Measurements from ENCODE around the gene B4GALNT1.
"Not testable (repeated sequence)": the region's sequence is repeated elsewhere in the genome, so short reads cannot be mapped to it uniquely, and the experiment has no call there.

Gene B4GALNT1

DNA sequence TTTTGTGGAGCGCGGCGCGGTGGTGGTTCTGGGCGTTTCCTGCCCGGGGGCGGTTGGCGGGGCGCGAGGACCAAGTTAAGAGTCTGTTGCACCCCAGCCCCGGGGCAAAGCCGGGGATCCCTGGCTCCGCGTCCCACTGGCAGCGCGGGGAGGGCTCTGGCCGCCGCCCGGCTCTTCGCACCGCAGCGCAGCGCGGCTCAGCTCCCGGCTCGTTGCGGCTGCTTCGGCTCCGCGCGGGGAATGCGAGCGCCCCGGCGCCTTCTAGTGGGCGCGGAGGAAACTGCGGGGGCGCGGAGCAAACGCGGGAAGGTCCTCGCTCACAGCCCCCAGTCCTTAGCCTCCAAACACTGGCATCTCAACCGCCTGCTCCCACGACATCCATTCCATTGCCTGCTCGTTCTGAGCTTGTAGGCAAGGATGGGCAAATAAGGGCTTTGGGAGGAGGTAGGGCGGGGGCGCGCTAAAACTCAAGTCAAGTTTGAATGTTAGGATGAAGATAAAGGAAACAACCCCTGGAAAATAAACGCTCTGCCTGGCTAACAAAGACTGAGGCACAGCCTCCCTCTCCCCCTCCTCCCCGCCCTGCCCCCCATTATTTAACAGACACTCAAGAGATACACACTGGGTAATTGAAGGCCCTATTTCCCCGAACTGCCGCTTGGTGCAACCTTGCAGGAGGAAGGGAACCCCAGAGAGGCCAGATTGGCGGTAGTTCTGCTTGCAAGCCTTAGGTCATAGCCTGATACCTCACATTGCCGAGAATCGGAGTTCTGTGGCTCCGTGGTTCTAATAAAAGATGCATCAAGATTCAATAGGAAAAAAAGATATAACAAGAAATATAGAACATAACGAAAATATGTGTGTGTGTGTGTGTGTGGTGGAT, at the start of gene B4GALNT1:
Gene B4GALNT1 (minus strand): TSS at position 244 of the 883 bp plus-strand sequence. CDS start 1,069 bp downstream, outside the sequence.
- DNase-seq, result peak; percentile 70

DNA sequence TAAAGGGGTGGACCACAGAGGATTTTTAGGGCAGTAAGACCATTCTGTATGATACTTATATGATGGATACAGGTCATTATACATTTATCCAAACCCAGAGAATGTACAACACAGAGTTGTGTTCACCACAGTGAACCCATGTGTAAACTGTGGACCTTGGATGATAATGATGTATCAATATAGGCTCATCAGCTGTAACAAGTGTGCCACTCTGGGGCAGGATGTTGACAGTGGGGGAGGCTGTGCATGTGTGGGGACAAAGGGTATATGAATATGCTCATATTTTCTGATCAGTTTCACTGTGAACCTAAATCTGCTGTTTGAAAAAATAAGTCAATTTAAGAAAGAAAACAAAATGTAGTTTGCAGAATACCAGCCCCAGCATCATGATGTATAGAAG, 46.7 kb upstream of the B4GALNT1 start:
- DNase-seq, result no peak

DNA sequence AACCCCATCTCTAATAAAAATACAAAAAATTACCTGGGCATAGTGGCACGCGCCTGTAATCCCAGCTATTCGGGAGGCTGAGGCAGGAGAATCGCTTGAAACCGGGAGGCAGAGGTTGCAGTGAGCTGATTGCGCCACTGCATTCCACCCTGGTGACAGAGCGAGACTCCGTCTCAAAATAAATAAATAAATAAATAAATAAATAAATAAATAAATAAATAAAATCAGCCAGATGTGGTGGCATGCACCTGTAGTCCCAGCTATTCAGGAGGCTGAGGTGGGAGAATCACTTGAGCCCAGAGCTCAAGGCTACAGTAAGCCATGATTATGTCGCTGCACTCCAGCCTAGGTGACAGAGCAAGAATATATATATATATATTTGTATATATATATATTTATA, 44.9 kb upstream of the B4GALNT1 start:
- not testable (repeated sequence) for DNase-seq

DNA sequence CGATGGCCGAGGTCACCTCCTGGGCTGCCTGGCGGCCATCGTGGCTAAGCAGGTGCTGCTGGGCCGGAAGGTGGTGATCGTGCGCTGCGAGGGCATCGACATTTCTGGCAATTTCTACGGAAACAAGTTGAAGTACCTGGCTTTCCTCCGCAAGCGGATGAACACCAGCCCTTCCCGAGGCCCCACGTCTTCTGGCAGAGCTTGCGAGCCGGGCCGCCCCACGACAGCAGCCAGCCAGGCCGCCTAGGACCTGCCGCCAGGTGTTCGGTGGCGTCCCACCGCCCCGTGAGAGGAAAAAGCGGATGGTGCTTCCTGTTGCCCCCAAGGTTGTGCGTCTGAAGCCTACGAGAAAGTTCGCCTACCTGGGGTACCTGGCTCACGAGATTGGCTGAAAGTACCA, 41.7 kb upstream of the B4GALNT1 start:
- DNase-seq, result no peak

DNA sequence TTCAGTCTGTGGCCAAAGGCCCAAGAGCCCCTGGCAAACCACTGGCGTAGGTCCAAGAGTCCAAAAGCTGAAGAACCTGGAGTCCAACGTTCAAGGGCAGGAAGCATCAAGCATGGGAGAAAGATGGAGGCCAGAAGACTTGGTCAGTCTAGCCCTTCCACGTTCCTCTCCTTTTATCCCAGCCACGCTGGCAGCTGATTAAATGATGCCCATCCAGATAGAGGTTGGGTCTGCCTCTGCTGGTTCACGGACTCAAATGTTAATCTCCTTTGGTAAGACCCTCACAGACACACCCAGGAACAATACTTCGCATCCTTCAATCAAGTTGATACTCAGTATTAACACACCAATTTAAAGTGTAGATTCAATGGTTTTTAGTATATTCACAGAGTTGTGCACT, 39.8 kb upstream of the B4GALNT1 start:
- no peak for DNase-seq

DNA sequence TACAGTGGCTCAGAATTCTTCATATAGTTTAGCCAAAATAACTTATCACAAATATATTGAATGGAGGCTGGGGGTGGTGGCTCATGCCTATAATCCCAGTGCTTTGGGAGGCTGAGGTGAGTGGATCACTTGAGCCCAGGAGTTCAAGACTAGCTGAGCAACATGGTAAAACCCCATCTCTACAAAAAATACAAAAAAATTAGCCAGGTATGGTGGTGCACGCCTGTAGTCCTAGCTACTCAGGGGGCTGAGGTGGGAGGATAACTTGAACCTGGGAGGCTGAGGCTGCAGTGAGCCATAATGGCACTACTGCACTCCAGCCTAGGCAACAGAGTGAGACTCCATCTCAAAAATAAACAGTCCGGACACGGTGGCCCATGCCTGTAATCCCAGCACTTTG, 38.8 kb upstream of the B4GALNT1 start:
- not testable (repeated sequence) for DNase-seq

DNA sequence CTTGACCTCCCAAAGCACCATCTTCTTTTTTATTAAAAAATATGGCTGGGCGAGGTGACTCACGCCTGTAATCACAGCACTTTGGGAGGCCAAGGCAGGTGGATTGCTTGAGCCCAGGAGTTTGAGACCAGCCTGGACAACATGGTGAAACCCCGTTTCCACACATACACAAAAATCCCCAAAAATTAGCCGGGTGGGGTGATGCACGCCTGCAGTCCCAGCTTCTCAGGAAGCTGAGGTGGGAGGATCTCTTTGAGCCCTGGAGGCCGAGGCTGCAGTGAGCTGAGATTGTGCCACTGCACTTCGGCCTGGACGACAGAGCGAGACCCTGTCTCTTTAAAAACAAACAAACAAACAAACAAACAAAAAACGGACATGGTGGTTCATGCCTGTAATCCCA, 36.7 kb upstream of the B4GALNT1 start:
- DNase-seq, result not testable (repeated sequence)

DNA sequence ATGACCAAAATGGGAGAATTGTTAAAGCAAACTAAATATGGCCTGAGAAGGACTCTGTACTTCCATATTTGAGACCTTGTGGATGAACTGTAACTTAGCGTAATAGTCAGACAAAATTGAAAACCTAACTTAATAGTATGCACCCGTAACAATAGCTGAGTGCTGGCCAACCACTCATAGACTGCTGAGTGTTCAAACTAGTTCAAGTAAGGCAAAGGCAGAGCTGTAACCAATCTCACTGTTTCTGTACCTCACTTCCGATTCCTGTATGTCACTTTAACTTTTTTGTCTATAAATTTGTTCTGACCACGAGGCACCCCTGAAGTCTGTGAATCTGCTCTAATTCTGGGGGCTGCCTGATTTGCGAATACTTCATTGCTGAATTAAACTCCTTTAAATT, 33.9 kb upstream of the B4GALNT1 start:
- DNase-seq, result no peak

DNA sequence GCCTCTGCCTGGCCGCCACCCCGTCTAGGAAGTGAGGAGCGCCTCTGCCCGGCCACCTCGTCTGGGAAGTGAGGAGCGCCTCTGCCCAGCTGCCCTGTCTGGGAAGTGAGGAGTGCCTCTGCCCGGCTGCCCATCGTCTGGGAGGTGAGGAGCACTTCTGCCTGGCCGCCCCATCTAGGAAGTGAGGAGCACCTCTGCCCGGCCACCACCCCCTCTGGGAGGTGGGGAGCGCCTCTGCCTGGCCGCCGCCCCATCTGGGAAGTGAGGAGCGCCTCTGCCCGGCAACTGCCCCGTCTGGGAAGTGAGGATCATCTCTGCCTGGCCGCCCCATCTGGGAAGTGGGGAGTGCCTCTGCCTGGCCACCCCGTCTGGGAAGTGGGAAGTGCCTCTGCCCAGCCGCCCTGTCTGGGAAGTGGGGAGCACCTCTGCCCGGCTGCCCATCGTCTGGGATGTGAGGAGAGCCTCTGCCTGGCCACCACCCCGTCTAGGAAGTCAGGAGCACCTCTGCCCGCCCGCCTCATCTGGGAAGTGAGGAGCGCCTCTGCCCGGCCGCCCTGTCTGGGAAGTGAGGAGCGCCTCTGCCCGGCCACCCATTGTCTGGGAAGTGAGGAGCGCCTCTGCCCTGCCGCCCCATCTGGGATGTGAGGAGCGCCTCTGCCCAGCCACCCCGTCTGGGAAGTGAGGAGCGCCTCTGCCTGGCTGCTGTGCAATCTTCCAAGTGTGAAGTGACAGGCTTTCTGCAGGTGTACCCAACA, 32.2 kb upstream of the B4GALNT1 start:
- DNase-seq, result not testable (repeated sequence)

DNA sequence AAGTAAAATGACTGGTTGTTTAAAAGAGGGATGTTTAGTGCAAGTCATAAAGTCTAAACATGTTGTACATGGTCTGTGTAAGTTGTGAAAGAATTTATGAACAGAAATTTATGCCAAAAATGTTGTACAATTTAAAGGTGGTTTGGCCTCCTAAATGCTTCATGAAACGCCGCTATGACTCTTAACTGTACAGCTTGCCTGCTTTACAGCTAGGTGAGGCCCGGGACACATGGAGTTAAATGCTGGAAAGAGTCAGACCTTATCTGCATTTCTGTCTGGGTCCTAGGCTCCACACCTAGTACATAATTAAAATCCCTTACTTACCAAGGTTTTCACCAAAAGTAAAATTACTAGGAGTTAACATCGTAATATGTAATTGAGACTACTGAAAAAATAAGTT, 28.4 kb upstream of the B4GALNT1 start:
- no peak for DNase-seq

DNA sequence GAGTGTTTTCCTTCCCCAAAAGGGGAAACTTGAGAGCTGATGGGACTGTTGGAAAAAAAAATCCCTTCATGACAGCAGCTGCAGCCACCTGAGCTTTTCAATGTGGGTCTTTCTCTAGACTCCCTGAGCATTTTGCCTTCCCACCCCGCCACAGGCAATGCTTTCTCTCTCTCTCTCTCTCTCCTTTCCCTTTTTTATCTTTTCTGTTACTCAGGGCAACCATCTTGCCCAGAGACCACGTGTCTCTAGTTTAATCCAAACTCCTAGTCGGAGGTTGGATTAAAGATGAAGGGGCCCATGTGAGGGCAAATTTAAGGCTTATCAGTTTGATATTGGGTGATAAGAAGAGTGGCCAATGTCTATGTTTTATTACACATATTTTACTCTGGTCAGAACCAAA, 25.9 kb upstream of the B4GALNT1 start:
- no peak for DNase-seq

DNA sequence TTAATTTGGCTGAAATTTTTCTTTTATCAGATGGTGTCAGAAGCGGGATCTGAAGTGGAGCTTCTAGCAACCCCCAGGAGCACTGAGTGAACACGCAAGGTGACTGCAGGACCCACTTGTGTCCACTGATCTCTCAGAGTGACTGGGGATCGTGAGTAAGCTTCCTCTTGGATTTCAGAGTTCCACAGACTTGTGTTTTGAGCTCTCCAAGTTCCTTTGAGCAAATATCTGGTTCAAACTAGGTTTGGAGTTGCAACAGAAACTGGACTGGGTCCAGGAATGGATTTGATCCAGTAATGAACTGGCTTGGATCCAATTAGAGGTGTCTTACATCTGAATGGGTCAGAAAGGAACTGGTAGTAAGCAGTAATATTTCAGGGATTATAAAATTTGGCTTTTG, 24.7 kb upstream of the B4GALNT1 start:
- no peak for DNase-seq

DNA sequence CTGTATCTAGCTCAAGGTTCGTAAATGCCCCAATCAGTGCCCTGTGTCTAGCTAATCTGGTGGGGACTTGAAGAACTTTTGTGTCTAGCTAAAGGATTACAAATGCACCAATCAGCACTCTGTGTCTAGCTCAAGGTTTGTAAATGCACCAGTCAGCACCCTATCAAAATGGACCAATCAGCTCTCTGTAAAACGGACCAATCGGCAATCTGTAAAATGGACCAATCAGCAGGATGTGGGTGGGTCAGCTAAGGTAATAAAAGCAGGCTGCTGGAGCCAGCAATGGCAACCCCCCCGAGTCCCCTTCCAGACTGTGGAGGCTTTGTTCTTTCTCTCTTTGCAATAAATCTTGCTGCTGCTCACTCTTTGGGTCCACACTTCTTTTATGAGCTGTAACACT, 23.4 kb upstream of the B4GALNT1 start:
- DNase-seq, result not testable (repeated sequence)

DNA sequence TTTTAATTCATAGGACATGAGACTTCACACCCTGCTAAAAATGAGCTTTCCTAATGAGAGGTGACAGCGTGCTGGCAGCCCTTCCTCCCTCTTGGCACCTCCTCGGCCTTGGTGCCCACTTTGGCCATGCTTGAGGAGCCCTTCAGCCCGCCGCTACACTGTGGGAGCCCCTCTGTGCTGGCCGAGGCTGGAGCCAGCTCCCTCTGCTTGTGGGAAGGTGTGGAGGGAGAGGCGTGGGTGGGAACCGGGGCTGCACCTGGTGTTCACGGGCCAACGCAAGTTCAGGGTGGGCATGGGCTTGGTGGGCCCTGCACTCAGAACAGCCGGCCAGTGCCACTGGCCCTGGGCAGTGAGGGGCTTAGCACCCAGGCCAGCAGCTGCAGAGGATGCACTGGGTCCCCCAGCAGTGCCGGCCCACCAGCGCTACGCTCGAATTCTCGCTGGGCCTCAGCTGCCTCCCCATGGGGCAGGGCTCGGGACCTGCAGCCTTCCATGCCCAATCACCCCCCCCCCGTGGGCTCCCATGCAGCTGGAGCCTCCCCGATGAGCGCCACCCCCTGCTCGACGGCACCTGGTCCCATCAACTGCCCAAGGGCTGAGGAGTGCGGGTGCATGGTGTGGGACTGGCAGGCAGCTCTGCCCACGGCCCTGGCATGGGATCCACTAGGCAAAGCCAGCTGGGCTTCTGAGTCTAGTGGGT, 22.7 kb upstream of the B4GALNT1 start:
- no peak for DNase-seq

DNA sequence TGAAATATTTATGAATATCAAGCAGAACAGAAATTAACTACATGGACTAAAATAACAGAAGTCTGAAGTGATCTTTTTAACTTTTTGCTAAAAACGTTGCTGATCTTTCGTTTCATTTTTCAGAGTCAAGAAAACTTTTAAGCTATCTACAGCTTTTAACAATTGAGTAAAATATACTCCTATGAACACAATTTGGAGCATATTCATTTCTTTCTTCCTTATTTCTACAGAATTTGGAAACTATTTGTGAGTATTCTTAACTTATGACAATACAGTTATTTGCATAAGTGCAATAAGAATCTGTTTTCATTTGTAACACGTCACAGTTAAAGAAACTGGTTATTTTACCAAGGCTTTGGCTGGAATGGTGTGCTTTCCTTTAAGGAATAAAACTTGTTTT, 21.0 kb upstream of the B4GALNT1 start:
- DNase-seq, result no peak

DNA sequence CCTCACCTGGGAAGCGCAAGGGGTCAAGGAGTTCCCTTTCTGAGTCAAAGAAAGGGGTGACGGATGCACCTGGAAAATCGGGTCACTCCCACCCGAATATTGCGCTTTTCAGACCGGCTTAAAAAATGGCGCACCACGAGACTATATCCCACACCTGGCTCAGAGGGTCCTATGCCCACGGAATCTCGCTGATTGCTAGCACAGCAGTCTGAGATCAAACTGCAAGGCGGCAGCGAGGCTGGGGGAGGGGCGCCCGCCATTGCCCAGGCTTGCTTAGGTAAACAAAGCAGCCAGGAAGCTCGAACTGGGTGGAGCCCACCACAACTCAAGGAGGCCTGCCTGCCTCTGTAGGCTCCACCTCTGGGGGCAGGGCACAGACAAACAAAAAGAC, 13.7 kb upstream of the B4GALNT1 start:
- not testable (repeated sequence) for DNase-seq

DNA sequence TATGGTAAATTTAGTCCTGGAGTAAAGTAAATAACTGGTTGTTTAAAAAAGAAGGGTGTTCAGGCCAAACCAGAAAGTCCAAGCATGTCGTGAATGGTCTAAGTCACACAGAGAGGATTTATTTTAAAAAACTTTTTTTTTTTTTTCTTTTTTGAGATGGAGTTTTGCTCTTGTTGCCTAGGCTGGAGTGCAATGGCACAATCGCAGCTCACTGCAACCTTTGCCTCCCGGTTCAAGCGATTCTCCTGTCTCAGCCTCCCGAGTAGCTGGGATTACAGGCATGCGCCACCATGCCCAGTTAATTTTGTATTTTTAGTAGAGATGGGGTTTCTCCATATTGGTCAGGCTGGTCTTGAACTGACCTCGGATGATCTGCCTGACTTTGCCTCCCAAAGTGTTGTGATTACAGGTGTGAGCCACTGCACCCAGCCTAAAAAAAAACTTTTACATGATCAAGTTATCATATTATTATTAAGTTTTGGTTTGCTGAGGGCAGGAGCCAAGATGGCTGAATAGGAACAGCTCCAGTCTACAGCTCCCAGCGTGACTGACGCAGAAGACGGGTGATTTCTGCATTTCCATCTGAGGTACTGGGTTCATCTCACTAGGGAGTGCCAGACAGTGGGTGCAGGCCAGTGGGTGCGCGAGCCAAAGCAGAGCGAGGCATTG, 13.1 kb upstream of the B4GALNT1 start:
- DNase-seq, result not testable (repeated sequence)

DNA sequence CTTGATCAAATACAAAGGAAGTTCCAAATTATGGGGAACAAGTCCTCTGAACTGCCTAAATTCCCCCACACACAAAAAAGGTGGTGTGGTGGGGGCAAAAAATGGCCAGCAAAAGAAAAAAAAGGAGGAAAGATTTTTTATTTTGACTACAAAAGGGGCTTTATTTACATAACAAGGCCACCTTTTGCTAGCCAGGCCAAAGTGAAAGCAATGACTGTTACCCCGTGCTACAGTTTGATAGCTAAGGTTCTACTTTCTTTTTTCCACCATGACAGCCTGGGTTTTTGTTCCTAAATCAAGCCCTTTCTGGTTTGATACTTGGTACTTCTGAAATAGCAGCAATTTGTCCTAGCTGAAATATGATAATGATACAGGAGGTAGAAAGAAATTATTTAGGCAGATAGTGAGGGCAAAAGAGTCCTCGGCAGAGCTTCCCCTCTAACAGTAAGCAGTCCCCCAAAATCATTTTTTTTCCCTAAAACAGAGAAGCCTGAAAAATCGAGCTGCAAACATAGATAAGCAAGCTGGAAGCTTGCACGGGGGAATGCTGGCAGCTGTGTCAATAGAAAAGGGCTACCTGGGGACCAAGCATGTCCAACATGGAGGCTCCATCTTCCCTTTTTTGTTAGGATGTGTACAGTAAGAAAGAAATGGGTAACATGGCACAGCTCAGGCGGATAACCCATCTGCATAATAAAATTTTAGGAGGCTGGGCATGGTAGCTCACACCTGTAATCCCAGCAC, 8.9 kb upstream of the B4GALNT1 start:
- DNase-seq, result no peak

DNA sequence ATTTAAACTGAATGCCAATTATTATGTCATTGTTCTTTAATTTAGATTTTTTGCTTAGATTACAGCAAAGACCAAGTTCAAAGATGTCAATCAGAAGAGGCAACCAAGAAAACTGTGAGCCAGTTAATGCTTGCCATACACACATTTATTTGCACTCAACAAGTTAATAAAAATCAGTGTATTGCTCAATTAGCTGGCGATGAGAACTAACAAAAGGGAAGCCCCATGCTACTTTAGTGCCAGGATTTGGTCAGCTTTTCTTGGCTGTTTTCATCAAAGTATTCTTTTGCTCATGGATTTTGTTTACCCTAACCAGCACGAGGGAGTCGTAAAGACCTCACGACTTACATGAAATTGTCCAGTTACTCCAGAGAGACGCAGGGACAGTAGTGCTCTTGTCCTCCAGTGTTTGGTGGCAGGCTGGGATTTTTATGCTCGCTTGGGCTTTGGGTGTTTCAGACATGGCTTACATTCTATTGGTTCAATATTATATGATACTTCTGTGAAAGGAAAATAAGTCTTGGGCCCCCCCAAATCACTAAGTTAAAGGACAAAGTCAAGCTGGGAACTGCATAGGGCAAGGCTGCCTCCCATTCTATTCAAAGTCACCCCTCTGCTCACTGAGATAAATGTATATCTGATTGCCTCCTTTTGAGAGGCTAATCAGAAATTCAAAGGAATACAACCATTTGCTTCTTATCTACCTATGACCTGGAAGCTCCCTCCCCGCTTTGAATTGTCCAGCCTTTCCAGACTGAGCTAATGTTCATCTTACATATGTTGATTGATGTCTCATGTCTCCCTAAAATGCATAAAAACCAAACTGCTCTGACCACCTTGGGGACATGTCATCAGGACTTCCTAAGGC, 7.4 kb upstream of the B4GALNT1 start:
- no peak for DNase-seq

DNA sequence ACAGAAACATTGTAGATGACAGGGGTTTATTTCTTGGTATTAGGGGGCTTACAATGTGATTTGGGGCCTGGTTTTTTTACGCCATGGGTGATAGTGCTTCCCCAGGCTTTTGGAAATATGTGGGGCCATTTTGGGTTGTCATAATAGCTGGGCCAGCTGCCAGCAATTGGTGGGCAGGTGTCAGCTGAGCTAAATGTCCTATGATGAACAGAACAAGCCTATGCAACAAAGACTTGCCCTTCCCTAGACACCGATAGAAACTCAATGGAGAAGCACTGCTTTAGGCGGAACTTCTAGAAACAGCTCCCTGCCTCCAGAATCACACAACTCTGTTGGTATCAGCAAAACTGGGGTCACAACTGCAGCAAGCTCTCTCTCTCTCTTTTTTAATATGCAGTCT, 5.1 kb upstream of the B4GALNT1 start:
- no peak for DNase-seq

DNA sequence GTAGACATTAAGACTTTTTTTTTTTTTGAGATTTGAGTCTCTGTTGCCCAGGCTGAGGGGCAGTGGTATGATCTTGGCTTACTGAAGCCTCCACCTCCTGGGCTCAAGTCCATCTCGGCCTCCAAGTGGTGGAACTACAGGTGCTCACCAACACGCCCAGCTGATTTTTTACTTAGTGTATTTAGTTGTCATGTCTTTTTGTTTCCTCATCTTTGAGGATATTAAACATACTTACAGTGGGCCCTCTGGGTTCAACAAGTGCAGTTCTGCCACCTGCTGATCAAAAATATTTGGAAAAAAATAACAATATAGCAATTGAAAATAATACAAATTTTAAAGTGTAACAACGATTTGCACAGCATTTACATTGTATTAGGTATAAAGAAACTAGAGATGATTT, 4.4 kb upstream of the B4GALNT1 start:
- no peak for DNase-seq
